22Rv1 (cell line): ENCODE measurements around the gene NFIX.

Source experiments
- H3K27ac ChIP-seq: fragments of 450-650 bp; 2 replicates; pipeline ENCODE4 v1.5.1; 2017
- CTCF ChIP-seq: fragments of 450-650 bp; IDR thresholded peaks from 2 replicates; pipeline ENCODE4 v1.5.1; 2017; ENCODE audit warnings: mild to moderate bottlenecking
- ZFX ChIP-seq: fragments of 450-650 bp; IDR thresholded peaks from 2 replicates; pipeline ENCODE4 v1.6.1; 2017; ENCODE audit warnings: antibody characterized with exemption, borderline replicate concordance

The NFIX gene

GRCh38 chr19:12985049-12985776 lies 10.1 kb upstream of the NFIX start:
- H3K27ac ChIP-seq = peak overlapping the region; percentile 60
- TF ChIP-seq CTCF = peak; percentile 20; the same call in 1 of the 2 replicates
- TF ChIP-seq ZFX = no peak

GRCh38 chr19:12986726-12987125 lies 8.5 kb upstream of the NFIX start:
- no peak overlapping the region for H3K27ac ChIP-seq
- TF ChIP-seq ZFX (no peak), CTCF (no peak)

- no peak for TF ChIP-seq CTCF
- TF ChIP-seq ZFX = no peak
- no peak overlapping the region for H3K27ac ChIP-seq
These were observed 8.1 kb upstream of the NFIX start for GRCh38 chr19:12987190-12987589.

GRCh38 chr19:12987781-12988180 lies 7.5 kb upstream of the NFIX start:
- H3K27ac ChIP-seq = no peak overlapping the region

GRCh38 chr19:12990431-12990830 lies 4.8 kb upstream of the NFIX start:
- H3K27ac ChIP-seq = no peak overlapping the region
- TF ChIP-seq CTCF (no peak), ZFX (no peak)

More at GRCh38 chr19:12987781-12988180, 7.5 kb upstream of the NFIX start:
- TF ChIP-seq ZFX (no peak), CTCF (no peak)

GRCh38 chr19:12990853-12991252 lies 4.4 kb upstream of the NFIX start:
- no peak overlapping the region for H3K27ac ChIP-seq
- no peak for TF ChIP-seq ZFX
- TF ChIP-seq CTCF = no peak

GRCh38 chr19:12991296-12991695 lies 4.0 kb upstream of the NFIX start:
- H3K27ac ChIP-seq = no peak overlapping the region
- TF ChIP-seq ZFX = no peak
- TF ChIP-seq CTCF = no peak
